Measurements from ENCODE around the gene GRID1.

Gene GRID1

GRCh38 chr10:85609509-85609908 is 757.1 kb downstream of the GRID1 start:
- Histone ChIP-seq H3K4me3 (ENCODE audit: low read depth in 1 of 2, low read length in 1 of 2) (no peak overlapping the region), H3K9me3 (no peaks in the 10 kb centered on the region), H3K27me3 (no peaks in the 10 kb centered on the region), H3K27ac (no peak overlapping the region), H3K4me1 (ENCODE audit: control insufficient read depth in 1 of 2, insufficient read depth in 1 of 2, low read depth in 1 of 2, low read length in 1 of 2) (no peaks in the 10 kb centered on the region), H3K36me3 (no peaks in the 10 kb centered on the region)
- TF ChIP-seq CTCF (IDR thresholded peaks at IDR 0.05) = no peak

GRCh38 chr10:85608706-85609105 is 757.9 kb downstream of the GRID1 start:
- Histone ChIP-seq H3K4me3 (ENCODE audit: low read depth in 1 of 2, low read length in 1 of 2) (no peak overlapping the region), H3K36me3 (no peaks in the 10 kb centered on the region), H3K27ac (no peak overlapping the region), H3K4me1 (ENCODE audit: control insufficient read depth in 1 of 2, insufficient read depth in 1 of 2, low read depth in 1 of 2, low read length in 1 of 2) (no peaks in the 10 kb centered on the region), H3K9me3 (no peaks in the 10 kb centered on the region), H3K27me3 (no peaks in the 10 kb centered on the region)
- TF ChIP-seq CTCF (IDR thresholded peaks at IDR 0.05) = no peak

GRCh38 chr10:85607043-85607695 is 759.4 kb downstream of the GRID1 start:
- no peak overlapping the region for H3K27ac ChIP-seq
- H3K9me3 ChIP-seq = no peaks in the 10 kb centered on the region
- no peaks in the 10 kb centered on the region for H3K36me3 ChIP-seq
- TF ChIP-seq CTCF (IDR thresholded peaks at IDR 0.05) = no peak
- no peak overlapping the region for H3K4me3 ChIP-seq (ENCODE audit: low read depth in 1 of 2, low read length in 1 of 2)
- no peaks in the 10 kb centered on the region for H3K27me3 ChIP-seq
- H3K4me1 ChIP-seq (ENCODE audit: control insufficient read depth in 1 of 2, insufficient read depth in 1 of 2, low read depth in 1 of 2, low read length in 1 of 2) = no peaks in the 10 kb centered on the region

GRCh38 chr10:85606401-85606800 is 760.2 kb downstream of the GRID1 start:
- TF ChIP-seq CTCF (IDR thresholded peaks at IDR 0.05) = no peak

GRCh38 chr10:85604884-85605283 is 761.7 kb downstream of the GRID1 start:
- no peaks in the 10 kb centered on the region for H3K27me3 ChIP-seq
- no peaks in the 10 kb centered on the region for H3K4me1 ChIP-seq (ENCODE audit: control insufficient read depth in 1 of 2, insufficient read depth in 1 of 2, low read depth in 1 of 2, low read length in 1 of 2)
- H3K27ac ChIP-seq = no peak overlapping the region
- H3K4me3 ChIP-seq (ENCODE audit: low read depth in 1 of 2, low read length in 1 of 2) = no peak overlapping the region
- H3K36me3 ChIP-seq = no peaks in the 10 kb centered on the region
- H3K9me3 ChIP-seq = no peaks in the 10 kb centered on the region
- TF ChIP-seq CTCF (IDR thresholded peaks at IDR 0.05) = no peak

More at GRCh38 chr10:85606401-85606800, 760.2 kb downstream of the GRID1 start:
- H3K9me3 ChIP-seq = no peaks in the 10 kb centered on the region
- H3K4me1 ChIP-seq (ENCODE audit: control insufficient read depth in 1 of 2, insufficient read depth in 1 of 2, low read depth in 1 of 2, low read length in 1 of 2) = no peaks in the 10 kb centered on the region
- no peaks in the 10 kb centered on the region for H3K36me3 ChIP-seq
- H3K27me3 ChIP-seq = no peaks in the 10 kb centered on the region
- no peak overlapping the region for H3K27ac ChIP-seq
- no peak overlapping the region for H3K4me3 ChIP-seq (ENCODE audit: low read depth in 1 of 2, low read length in 1 of 2)
